Measurements from ENCODE around the gene COPS9. TPM values are rescaled to one million over a fixed set of nuclear protein-coding genes. Genes with fewer than 3 reads are reported as not detected.

The COPS9 gene
- total RNA-seq, 2 experiments from 2014 or later, result 84.5 to 91.3 TPM

DNA sequence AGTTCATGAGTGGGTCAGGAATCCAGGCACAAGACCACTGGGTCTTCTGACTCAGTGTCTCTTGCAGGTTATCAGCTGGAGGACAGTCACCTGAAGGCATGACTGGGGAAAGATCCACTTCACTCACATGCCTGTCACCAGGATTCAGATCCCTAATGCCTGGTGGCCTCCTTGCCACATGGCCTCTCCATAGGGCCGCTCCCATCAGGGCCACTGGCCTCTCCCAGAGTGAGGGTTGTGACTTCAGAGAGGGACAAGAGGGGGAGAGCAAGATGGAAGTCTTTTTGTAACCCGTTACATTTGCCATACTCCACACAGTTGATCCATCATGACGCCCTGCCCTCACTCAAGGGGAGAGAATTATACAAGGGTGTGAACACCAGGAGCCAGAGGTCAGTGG is 17.3 kb upstream of the COPS9 start:
- peaks cover 2% of the 10 kb centered on the region for H3K9me3 Mint-ChIP-seq
- intact Hi-C loops (cut with micrococcal nuclease), result no loop called here
- H3K27ac Mint-ChIP-seq, result no peak overlapping the region
- no peak overlapping the region for H3K4me3 Mint-ChIP-seq
- CTCF ChIA-PET, result no interaction called here
- H3K27me3 Mint-ChIP-seq (ENCODE audit: low read depth), result peaks cover 12% of the 10 kb centered on the region
- no peaks in the 10 kb centered on the region for H3K36me3 Mint-ChIP-seq (ENCODE audit: low read depth)
- H3K4me1 Mint-ChIP-seq (ENCODE audit: low read depth), result no peaks in the 10 kb centered on the region
- no peak for DNase-seq

DNA sequence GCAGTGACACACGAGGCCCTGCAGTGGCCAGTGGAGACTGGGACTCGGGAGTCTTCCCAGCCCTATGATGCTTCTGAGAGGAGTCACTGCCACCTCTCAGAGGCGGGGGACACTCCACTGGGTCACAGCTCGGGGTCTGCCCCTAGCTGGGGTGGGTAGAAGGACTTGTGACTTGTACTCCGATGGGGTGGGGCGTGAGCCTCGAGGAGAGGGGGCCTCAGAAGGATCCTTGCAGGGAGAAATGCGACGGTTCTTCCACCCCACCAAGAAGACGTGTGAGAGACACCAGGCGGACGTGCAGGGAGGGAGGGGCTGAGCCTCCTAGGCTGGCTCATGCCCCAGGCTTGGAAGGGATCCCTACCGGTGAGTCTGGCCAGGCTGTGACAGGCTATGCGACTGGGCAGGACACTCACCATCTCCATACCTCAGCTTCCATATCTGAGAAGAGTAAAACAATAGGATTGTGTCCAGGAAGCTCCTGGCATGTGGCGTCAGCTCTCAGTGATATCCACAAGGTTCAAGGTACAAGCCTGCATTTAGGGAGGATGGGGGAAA is 15.4 kb upstream of the COPS9 start:
- H3K9me3 Mint-ChIP-seq, result peaks cover 5% of the 10 kb centered on the region
- H3K27me3 Mint-ChIP-seq (ENCODE audit: low read depth), result peaks cover 13% of the 10 kb centered on the region
- H3K4me3 Mint-ChIP-seq, result no peak overlapping the region
- CTCF ChIA-PET, result interaction anchor here (0.8 to 2.1 kb wide), 3 partner anchors 8 to 107 kb away, joined by 3 to 10 read pairs (median 3); no protein-coding TSS in a partner anchor
- DNase-seq, result no peak
- no peaks in the 10 kb centered on the region for H3K36me3 Mint-ChIP-seq (ENCODE audit: low read depth)
- H3K4me1 Mint-ChIP-seq (ENCODE audit: low read depth), result no peaks in the 10 kb centered on the region
- intact Hi-C loops (cut with micrococcal nuclease), result no loop called here
- H3K27ac Mint-ChIP-seq, result no peak overlapping the region

DNA sequence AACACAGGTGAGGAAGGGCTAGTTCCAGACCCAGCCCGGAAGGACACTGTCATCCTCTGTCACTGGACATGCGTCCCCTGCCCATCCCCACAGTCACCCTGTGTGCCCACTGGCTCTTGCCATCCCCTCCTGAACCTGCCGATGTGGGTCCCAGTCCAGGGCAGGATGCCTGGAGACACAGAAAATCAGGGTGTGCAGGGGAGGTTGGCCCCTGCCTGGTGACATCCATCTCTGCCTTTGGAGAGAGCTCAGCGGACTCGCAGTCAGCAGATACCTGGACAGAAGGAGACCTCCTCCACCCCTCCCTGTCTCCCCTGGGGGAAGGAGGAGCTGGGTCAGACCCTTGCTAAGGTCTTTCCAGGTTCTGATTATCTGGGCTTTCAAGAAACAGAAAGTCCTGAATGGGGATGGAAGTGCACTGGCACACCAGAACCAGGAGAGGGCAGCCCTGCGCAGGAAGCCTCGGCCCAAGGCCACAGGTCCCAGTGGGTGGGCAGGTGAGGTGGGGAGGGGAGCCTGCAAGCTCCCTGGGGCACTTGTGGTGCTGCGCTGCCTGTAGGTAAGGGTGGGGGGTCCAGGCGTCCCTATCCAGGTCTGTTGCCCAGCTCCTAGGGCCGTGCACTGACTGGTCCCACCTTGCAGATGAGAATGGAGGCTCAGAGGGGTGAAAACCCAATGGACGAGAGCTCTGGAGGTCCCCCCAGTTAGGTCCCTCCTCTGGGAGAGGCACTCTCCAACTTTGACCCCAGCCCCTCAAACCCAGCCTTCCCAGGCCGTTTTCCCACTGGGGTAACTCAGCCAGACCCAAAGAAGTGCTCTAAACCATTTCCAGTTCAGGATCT is 14.1 kb upstream of the COPS9 start:
- peaks cover 5% of the 10 kb centered on the region for H3K9me3 Mint-ChIP-seq
- peaks cover 13% of the 10 kb centered on the region for H3K27me3 Mint-ChIP-seq (ENCODE audit: low read depth)
- no peak overlapping the region for H3K4me3 Mint-ChIP-seq
- H3K27ac Mint-ChIP-seq, result no peak overlapping the region
- H3K4me1 Mint-ChIP-seq (ENCODE audit: low read depth), result no peaks in the 10 kb centered on the region
- peak; percentile 44 for DNase-seq
- H3K36me3 Mint-ChIP-seq (ENCODE audit: low read depth), result no peaks in the 10 kb centered on the region
- CTCF ChIA-PET, result interaction anchor here (0.6 to 2.1 kb wide), 5 partner anchors 28 to 91 kb away, joined by 3 to 10 read pairs (median 4); no protein-coding TSS in a partner anchor
- intact Hi-C loops (cut with micrococcal nuclease), result no loop called here

DNA sequence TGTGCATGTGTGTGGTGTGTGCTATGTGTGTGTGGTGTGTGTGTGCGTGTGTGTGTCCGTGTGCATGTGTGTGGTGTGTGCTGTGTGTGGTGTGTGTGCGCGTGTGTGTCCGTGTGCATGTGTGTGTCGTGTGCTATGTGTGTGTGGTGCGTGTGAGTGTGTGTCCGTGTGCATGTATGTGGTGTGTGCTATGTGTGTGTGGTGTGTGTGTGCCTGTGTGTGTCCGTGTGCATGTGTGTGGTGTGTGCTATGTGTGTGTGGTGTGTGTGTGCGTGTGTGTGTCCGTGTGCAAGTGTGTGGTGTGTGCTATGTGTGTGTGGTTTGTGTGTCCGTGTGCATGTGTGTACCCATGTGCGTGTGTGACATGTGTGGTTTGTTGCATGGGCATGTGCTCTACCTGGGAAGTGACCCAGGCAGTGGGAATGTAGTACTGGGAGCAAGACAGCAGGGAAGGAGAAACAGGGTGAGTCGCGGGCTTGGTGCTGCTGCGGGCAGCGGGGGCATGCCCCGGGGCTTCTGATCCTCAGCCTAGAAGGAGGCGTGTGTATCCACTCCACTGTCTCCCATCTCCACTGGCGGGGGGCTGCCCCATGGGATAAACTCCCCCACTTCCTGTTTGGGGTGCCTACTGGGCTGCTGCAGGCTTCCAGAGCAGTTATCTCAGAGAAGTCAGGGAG is 11.9 kb upstream of the COPS9 start:
- CTCF ChIA-PET, result interaction anchor here (0.7 kb wide), 1 partner anchor 88 kb away, joined by 3 read pairs; no protein-coding TSS in a partner anchor
- Mint-ChIP-seq H3K36me3 (ENCODE audit: low read depth) (no peaks in the 10 kb centered on the region), H3K27ac (no peak overlapping the region), H3K4me3 (no peak overlapping the region), H3K4me1 (ENCODE audit: low read depth) (no peaks in the 10 kb centered on the region), H3K27me3 (ENCODE audit: low read depth) (peaks cover 12% of the 10 kb centered on the region), H3K9me3 (peaks cover 5% of the 10 kb centered on the region)
- intact Hi-C loops (cut with micrococcal nuclease), result no loop called here
- DNase-seq, result no peak

DNA sequence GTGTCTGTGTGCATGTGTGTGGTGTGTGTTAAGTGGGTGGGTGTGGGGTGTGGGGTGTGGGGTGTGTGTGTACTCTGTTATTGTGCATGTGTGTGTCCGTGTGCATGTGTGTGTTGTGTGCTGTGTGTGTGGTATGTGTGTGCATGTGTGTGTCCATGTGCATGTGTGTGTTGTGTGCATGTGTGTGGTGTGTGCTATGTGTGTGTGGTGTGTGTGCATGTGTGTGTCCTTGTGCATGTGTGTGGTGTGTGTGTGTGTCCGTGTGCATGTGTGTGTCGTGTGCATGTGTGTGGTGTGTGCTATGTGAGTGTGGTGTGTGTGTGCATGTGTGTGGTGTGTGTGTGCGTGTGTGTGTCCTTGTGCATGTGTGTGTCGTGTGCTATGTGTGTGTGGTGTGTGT is 11.3 kb upstream of the COPS9 start:
- intact Hi-C loops (cut with micrococcal nuclease), result no loop called here
- no peak overlapping the region for H3K27ac Mint-ChIP-seq
- DNase-seq, result no peak
- no peak overlapping the region for H3K4me3 Mint-ChIP-seq
- H3K36me3 Mint-ChIP-seq (ENCODE audit: low read depth), result no peaks in the 10 kb centered on the region
- peaks cover 3% of the 10 kb centered on the region for H3K9me3 Mint-ChIP-seq
- no peaks in the 10 kb centered on the region for H3K4me1 Mint-ChIP-seq (ENCODE audit: low read depth)
- CTCF ChIA-PET, result no interaction called here
- peaks cover 11% of the 10 kb centered on the region for H3K27me3 Mint-ChIP-seq (ENCODE audit: low read depth)

DNA sequence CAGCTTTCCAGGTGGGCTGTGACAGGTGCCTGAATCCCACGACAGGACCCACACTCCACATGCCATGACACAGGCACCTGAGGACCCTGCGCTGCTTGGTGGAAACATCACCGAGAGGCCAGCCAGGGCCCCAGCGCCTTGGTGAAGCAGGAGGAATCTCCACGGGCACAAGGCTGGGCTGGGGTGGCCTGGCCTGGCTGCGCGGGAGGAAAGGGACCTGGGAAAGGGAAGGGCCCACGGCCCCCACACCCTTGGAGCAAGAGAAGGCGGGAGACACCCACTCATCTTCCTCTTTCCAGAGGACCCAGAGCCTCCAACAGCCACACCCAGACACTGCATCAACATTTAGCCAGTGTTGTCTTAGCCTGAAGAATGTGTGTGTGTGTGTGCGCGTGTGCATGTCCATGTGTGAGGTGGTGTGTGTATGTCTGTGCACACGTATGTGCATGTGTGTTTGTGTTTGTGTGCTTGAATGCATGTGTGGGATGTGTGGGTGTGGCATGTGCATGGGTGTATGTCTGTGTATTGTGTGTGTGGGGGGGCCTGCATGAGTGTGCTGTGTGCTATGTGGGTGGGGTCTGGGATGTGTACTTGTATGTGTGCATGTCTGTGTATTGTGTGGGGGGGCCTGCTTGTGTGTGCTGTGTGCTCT is 10.6 kb upstream of the COPS9 start:
- DNase-seq, result no peak
- intact Hi-C loops (cut with micrococcal nuclease), result no loop called here
- H3K27me3 Mint-ChIP-seq (ENCODE audit: low read depth), result peaks cover 11% of the 10 kb centered on the region
- peaks cover 3% of the 10 kb centered on the region for H3K9me3 Mint-ChIP-seq
- H3K4me3 Mint-ChIP-seq, result no peak overlapping the region
- no peak overlapping the region for H3K27ac Mint-ChIP-seq
- H3K36me3 Mint-ChIP-seq (ENCODE audit: low read depth), result no peaks in the 10 kb centered on the region
- H3K4me1 Mint-ChIP-seq (ENCODE audit: low read depth), result no peaks in the 10 kb centered on the region
- CTCF ChIA-PET, result interaction anchor here (6.5 kb wide), 1 partner anchor 86 kb away, joined by 115 read pairs; no protein-coding TSS in a partner anchor

DNA sequence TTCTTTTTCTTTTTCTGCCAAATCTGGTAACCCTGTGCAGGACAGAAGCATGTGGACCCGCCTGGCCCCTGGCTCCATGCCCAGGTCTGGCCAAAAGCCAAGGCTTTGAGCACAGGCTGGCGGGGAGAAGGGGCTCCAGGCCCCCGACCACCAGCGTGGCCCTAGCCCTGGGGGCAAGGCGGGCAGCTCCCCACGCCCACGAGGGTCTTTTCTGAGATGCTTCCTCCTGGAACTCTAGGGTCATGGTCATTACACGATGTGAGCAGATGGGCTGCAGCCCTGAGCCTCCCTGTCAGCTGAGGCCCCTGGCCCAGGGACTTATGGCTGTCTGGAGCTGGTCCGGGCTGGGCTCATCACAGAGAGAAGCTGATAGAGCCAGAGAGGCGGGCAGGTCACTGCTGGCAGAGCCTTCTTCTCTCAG is 10.0 kb upstream of the COPS9 start:
- Mint-ChIP-seq H3K36me3 (ENCODE audit: low read depth) (no peaks in the 10 kb centered on the region), H3K9me3 (peaks cover 3% of the 10 kb centered on the region), H3K4me3 (no peak overlapping the region), H3K27me3 (ENCODE audit: low read depth) (peaks cover 5% of the 10 kb centered on the region), H3K27ac (no peak overlapping the region), H3K4me1 (ENCODE audit: low read depth) (no peaks in the 10 kb centered on the region)
- CTCF ChIA-PET, result interaction anchor here (6.5 kb wide), 1 partner anchor 85 kb away, joined by 115 read pairs; no protein-coding TSS in a partner anchor
- intact Hi-C loops (cut with micrococcal nuclease), result no loop called here
- no peak for DNase-seq

DNA sequence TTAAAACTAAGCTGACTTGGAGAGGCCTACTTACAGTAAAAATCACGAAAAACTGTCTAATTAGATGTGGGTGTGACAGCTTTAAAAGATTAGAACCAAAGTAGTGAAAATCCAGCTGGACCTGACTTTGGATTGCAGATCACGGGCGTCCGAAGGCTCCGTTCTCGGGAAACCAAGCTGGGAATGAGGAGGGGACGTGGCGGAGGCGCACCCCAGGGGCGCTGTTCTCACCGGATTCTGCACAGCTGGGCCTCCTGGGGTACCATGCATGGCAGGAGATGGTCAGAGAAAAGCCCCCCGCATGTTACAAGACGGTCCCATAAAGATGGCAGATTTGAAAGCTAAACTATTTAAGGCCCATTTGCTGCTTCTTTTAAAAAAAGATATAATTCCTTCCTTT is 9.4 kb upstream of the COPS9 start:
- Mint-ChIP-seq H3K4me3 (no peak overlapping the region), H3K27ac (no peak overlapping the region), H3K9me3 (peaks cover 3% of the 10 kb centered on the region), H3K36me3 (ENCODE audit: low read depth) (no peaks in the 10 kb centered on the region), H3K27me3 (ENCODE audit: low read depth) (peaks cover 5% of the 10 kb centered on the region), H3K4me1 (ENCODE audit: low read depth) (no peaks in the 10 kb centered on the region)
- DNase-seq, result no peak
- CTCF ChIA-PET, result interaction anchor here (0.7 to 6.5 kb wide), 2 partner anchors 84 to 1269 kb away, joined by 5 to 115 read pairs; no protein-coding TSS in a partner anchor
- intact Hi-C loops (cut with micrococcal nuclease), result no loop called here

DNA sequence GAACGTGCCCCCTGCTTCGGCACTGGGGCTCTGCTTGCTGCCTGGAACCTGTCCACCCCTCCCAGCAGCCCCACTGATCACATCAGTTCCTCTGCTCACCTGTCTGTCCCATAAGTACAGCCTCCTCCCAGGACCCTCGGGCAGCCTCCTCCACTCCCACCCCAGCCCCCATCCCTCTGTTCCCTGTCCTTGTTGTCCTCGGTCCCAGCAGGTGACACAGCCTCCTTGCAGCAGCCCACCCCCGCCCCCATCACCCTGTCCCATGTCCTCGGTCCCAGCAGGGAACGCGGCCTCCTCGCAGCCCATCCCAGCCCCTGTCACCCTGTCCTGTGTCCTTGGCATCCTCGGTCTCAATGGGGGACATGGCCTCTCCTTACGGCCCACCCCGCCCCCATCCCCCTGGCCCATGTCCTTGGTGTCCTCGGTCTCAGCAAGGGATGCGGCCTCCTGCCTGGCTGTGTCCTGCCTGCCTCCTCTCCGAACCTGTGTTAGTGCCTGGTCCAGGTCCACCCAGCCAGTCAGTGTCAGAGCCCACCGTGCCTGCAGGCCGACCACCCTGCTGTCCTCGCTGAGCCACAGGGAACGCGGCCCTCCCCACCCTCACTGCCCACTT is 8.7 kb upstream of the COPS9 start:
- intact Hi-C loops (cut with micrococcal nuclease), result no loop called here
- H3K4me1 Mint-ChIP-seq (ENCODE audit: low read depth), result no peaks in the 10 kb centered on the region

DNA sequence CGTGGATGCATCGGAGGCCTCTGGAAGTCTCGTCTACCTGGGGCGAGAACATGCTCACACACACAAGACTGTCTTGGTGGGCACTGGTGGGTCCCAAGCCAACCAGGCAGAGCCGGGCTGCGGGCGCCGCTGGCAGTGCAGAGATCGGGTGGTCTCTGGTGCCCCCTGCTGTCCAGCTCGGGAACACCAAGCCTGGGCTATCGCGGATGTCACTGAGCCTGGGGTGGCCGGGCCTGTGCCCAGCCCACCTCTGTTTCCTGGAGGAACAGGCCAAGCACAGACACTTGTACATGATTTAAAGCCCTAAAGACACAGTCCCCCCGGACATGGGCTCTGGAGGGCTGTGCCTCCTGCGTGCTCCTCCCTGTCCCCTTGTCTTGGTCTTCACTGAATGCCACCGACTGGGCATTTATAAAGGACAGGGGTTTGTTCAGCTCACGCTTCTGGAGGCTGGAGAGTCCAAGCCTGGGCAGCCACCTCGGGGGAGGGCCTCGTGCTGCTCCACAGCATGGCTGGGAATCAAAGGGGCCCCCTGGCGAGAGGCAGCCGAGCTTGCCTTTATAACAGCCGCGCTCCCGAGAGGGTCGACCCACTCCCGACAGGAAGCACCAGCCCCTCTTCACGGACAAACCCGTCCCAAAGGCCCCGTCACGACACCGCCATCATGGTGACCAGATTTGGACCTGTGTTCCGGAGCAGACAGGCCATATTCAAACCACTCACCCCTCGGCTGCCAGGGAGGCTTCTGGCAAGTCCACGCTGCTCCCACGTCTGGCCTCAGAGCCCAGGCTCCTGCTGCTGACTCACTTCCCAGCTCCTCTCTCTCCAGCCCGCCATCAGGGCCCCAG is 7.9 kb upstream of the COPS9 start:
- CTCF ChIA-PET, result interaction anchor here (1.0 to 6.5 kb wide), 8 partner anchors 8 to 625 kb away, joined by 3 to 115 read pairs (median 4); no protein-coding TSS in a partner anchor
- Mint-ChIP-seq H3K4me1 (ENCODE audit: low read depth) (no peaks in the 10 kb centered on the region), H3K27me3 (ENCODE audit: low read depth) (peaks cover 4% of the 10 kb centered on the region), H3K4me3 (no peak overlapping the region), H3K27ac (no peak overlapping the region), H3K36me3 (ENCODE audit: low read depth) (no peaks in the 10 kb centered on the region), H3K9me3 (peaks cover 3% of the 10 kb centered on the region)
- peak; percentile 83 for DNase-seq
- intact Hi-C loops (cut with micrococcal nuclease), result loop anchor here (1.0 kb wide), 1 partner anchor 83 kb away; no protein-coding TSS in a partner anchor

More for the DNA sequence above, 8.7 kb upstream of the COPS9 start:
- DNase-seq, result no peak
- H3K9me3 Mint-ChIP-seq, result peaks cover 3% of the 10 kb centered on the region
- no peak overlapping the region for H3K27ac Mint-ChIP-seq
- H3K27me3 Mint-ChIP-seq (ENCODE audit: low read depth), result peaks cover 4% of the 10 kb centered on the region
- no peaks in the 10 kb centered on the region for H3K36me3 Mint-ChIP-seq (ENCODE audit: low read depth)
- H3K4me3 Mint-ChIP-seq, result no peak overlapping the region
- CTCF ChIA-PET, result interaction anchor here (1.5 to 6.5 kb wide), 2 partner anchors 84 to 124 kb away, joined by 6 to 115 read pairs; no protein-coding TSS in a partner anchor

DNA sequence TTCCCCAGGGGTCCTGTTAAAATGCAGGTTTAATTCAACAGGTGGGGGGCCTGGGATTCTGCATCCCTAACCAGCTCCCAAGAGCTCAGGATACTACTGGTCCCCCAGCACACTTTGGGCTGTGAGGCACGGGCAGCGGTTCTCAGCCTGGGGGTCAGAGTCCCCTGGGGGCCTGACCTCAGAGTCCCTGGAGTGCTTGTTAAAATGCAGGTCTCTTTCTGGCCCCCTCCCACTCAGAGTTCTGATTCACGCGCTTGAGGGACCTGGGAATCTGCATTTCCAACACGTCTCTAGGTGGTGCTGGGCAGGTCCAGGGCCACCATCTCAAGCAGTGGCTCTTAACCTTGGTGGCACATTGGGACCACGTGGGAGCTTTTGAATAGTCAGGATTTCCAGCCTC is 7.2 kb upstream of the COPS9 start:
- peaks cover 3% of the 10 kb centered on the region for H3K9me3 Mint-ChIP-seq
- no peak overlapping the region for H3K4me3 Mint-ChIP-seq
- CTCF ChIA-PET, result interaction anchor here (0.6 to 6.5 kb wide), 9 partner anchors 9 to 1023 kb away, joined by 3 to 115 read pairs (median 3); no protein-coding TSS in a partner anchor
- no peaks in the 10 kb centered on the region for H3K4me1 Mint-ChIP-seq (ENCODE audit: low read depth)
- no peak overlapping the region for H3K27ac Mint-ChIP-seq
- intact Hi-C loops (cut with micrococcal nuclease), result loop anchor here (1.0 kb wide), 1 partner anchor 82 kb away; no protein-coding TSS in a partner anchor
- no peaks in the 10 kb centered on the region for H3K36me3 Mint-ChIP-seq (ENCODE audit: low read depth)
- no peak for DNase-seq
- H3K27me3 Mint-ChIP-seq (ENCODE audit: low read depth), result peaks cover under 1% of the 10 kb centered on the region

Data from activated naive CD4-positive, alpha-beta T cell treated with anti-CD3 and anti-CD28 coated beads for 36 hours (primary cell).